Heart left ventricle (tissue), 16 donors: Measurements from ENCODE around the gene KCNH3. TPM values are rescaled to one million over a fixed set of nuclear protein-coding genes. Genes with fewer than 3 reads are reported as not detected.

ENCODE experiments used
- ATAC-seq, 4 donors: fragments of 200-7000 bp; cut with Tn5 transposase; one replicate each; pipeline ENCODE4 v1.9.1; 2020 to 2022; ENCODE audit warnings: moderate library complexity in 4 of 4, mild to moderate bottlenecking in 3 of 4, moderate number of reproducible peaks in 1 of 4
- DNase-seq, 5 donors: peaks; one replicate each; pipeline ENCODE4 v3.0.0-alpha.2; 2020
- H3K27ac ChIP-seq, 12 donors: fragments of 200-600 bp; sonication (generic) in 4 of 12; one replicate each; pipeline versions ENCODE4 v1.5.0 to v1.8.0; 2016 to 2022; ENCODE audit warnings: mild to moderate bottlenecking in 2 of 12
- H3K27me3 ChIP-seq, 9 donors: fragments of 200-600 bp; sonication (generic) in 2 of 9; one replicate each; pipeline versions ENCODE4 v1.5.1 to v1.8.0; 2016 to 2022; ENCODE audit warnings: mild to moderate bottlenecking in 3 of 9
- H3K36me3 ChIP-seq, 9 donors: fragments of 200-600 bp; sonication (generic) in 2 of 9; one replicate each; pipeline versions ENCODE4 v1.5.0 to v1.8.0; 2018 to 2022; ENCODE audit warnings: mild to moderate bottlenecking in 2 of 9
- H3K4me1 ChIP-seq, 12 donors: fragments of 200-600 bp; sonication (generic) in 4 of 12; one replicate each; pipeline versions ENCODE4 v1.5.0 to v1.8.0; 2016 to 2022; ENCODE audit warnings: mild to moderate bottlenecking in 3 of 12
- H3K4me3 ChIP-seq, 12 donors: fragments of 200-600 bp; sonication (generic) in 4 of 12; one replicate each; pipeline versions ENCODE4 v1.5.0 to v1.8.0; 2017 to 2022; ENCODE audit warnings: mild to moderate bottlenecking in 9 of 12, moderate library complexity in 4 of 12
- H3K9me3 ChIP-seq, 12 donors: fragments of 200-600 bp; sonication (generic) in 4 of 12; one replicate each; pipeline versions ENCODE4 v1.5.0 to v1.8.0; 2016 to 2022; ENCODE audit warnings: mild to moderate bottlenecking in 1 of 12
- POLR2A ChIP-seq, 2 donors: fragments of 450-650 bp; IDR thresholded peaks; one replicate each; pipeline ENCODE4 v1.6.1; 2017; ENCODE audit warnings: antibody characterized with exemption in 2 of 2, mild to moderate bottlenecking in 2 of 2, moderate library complexity in 2 of 2
- WGBS, 4 donors: extraction: QIAGEN DNeasy Blood & Tissue Kit in 2 of 4; methylation state at CpG; one replicate each; pipeline versions ENCODE4 v1.1.5 to v1.1.7; 2013 to 2018; 5-methylcytosine and 5-hydroxymethylcytosine counted together
- intact Hi-C, 10 donors: fragments of 100-400 bp; cut with DNase I; formaldehyde crosslinking; loops; one replicate each; pipeline versions ENCODE4 v1.11.1 to v1.14.2; 2022
- polyA plus RNA-seq, 2 donors: library from polyadenylated mRNA; stranded (reverse); fragments of 200-250 nt; gene quantifications; one replicate each; pipeline ENCODE4 v1.2.3, GENCODE V29; 2013
- total RNA-seq, 9 donors: library from RNA; depleted of rRNA in 2 of 9; stranded (reverse); fragments of >200 nt in 2 of 9; fragmentation: NEBNext Ultra II Directional in 3 of 9; extraction: Animal tissue kit (Norgen Biotek cat#: 25700) in 3 of 9; gene quantifications; one replicate each; pipeline versions ENCODE4 v1.1.0 to v1.2.4, GENCODE V29; 2016 to 2023
- TF ChIP-seq, protein P1 (sequence below), 12 donors: fragments of 200-600 bp; sonication (generic) in 4 of 12; IDR thresholded peaks; one replicate each; pipeline versions ENCODE4 v1.5.0 to v1.8.0; 2018 to 2022; ENCODE audit warnings: antibody characterized with exemption in 12 of 12, mild to moderate bottlenecking in 5 of 12
- donor health status: ischemic (EF 13 %, LVEDD 7.1; RV severe dilation, severe dysfunction).
- donor health status: healthy with polysubstance abuse.
- donor health status: DM: no; HTN: yes; CAD: no.
- donor health status: DM: no; HTN: no; CAD: no.
- donor health status: ischemic (EF 25% LVEDD 6.9; RV normal size, moderate dysfunction).
- donor health status: ischemic (EF 25% LVEDD 5.7; RV mildly dilated, moderate dysfunction).
- donor health status: healthy.
- donor health status: DM: yes; HTN: yes; CAD: no.
- donor health status: ischemic (EF 35%, LVEDD 5.7; RV mildly dilated, moderate dysfunction).
- donor health status: nonischemic (EF 11% LVEDD 7.7; RV severe dilation, severe dysfunction).
- donor health status: DM: yes; HTN: yes; CAD: no.
- donor health status: PGD.
- donor health status: ischemic (EF 29% LVEDD 5.4; RV normal size, mild dysfunction).
- donor health status: nonischemic (EF 23%, LVEDD 6.1; RV moderate dilation, normal function).

KCNH3 gene
- total and polyA plus RNA-seq, 11 donors, result 0.14 to 2.2 (median 0.40) TPM

DNA sequence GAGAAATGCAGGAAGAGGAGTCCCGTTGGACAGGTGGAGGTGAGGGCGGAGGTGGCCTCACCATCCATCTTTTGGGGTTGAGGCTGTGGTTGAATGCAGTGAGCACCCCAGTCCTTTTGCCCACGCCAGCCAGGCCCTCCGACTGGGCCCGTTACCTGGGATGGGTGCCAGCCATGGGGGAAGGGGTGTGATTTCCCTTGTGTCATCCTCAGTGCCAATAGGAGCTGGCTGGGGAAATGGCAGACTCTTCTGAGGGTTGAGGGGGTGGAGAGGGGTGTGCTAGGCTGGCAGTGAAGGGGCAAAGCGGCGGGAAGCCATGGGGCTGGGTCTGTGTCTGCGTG lies 9.6 kb downstream of the KCNH3 start:
- Histone ChIP-seq H3K4me3 (peak overlapping the region in 10 of 12 donors; percentile 23 to 59 (median 51)), H3K27ac (no peak overlapping the region), H3K9me3 (no peaks in the 10 kb centered on the region), H3K36me3 (no peaks in the 10 kb centered on the region), H3K4me1 (peaks cover 0 to 26% (median 17%) of the 10 kb centered on the region in 12 donors), H3K27me3 (peaks cover 0 to 32% (median 7%) of the 10 kb centered on the region in 9 donors)
- DNase-seq (peak in 1 of 5 donors; percentile 25), ATAC-seq (no peak)
- TF ChIP-seq POLR2A (IDR thresholded peaks at IDR 0.05), result no peak
- TF ChIP-seq, protein P1, sequence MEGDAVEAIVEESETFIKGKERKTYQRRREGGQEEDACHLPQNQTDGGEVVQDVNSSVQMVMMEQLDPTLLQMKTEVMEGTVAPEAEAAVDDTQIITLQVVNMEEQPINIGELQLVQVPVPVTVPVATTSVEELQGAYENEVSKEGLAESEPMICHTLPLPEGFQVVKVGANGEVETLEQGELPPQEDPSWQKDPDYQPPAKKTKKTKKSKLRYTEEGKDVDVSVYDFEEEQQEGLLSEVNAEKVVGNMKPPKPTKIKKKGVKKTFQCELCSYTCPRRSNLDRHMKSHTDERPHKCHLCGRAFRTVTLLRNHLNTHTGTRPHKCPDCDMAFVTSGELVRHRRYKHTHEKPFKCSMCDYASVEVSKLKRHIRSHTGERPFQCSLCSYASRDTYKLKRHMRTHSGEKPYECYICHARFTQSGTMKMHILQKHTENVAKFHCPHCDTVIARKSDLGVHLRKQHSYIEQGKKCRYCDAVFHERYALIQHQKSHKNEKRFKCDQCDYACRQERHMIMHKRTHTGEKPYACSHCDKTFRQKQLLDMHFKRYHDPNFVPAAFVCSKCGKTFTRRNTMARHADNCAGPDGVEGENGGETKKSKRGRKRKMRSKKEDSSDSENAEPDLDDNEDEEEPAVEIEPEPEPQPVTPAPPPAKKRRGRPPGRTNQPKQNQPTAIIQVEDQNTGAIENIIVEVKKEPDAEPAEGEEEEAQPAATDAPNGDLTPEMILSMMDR (IDR thresholded peaks at IDR 0.05), result no peak
- WGBS, 4 donors, result 43 to 64% (median 49%) methylated on average over 7 to 8 of the region's 8 CpGs
- intact Hi-C loops, result loop anchor here in 1 of 10 donors (5.0 kb wide), 1 partner anchor 34 kb away; no protein-coding TSS in a partner anchor

DNA sequence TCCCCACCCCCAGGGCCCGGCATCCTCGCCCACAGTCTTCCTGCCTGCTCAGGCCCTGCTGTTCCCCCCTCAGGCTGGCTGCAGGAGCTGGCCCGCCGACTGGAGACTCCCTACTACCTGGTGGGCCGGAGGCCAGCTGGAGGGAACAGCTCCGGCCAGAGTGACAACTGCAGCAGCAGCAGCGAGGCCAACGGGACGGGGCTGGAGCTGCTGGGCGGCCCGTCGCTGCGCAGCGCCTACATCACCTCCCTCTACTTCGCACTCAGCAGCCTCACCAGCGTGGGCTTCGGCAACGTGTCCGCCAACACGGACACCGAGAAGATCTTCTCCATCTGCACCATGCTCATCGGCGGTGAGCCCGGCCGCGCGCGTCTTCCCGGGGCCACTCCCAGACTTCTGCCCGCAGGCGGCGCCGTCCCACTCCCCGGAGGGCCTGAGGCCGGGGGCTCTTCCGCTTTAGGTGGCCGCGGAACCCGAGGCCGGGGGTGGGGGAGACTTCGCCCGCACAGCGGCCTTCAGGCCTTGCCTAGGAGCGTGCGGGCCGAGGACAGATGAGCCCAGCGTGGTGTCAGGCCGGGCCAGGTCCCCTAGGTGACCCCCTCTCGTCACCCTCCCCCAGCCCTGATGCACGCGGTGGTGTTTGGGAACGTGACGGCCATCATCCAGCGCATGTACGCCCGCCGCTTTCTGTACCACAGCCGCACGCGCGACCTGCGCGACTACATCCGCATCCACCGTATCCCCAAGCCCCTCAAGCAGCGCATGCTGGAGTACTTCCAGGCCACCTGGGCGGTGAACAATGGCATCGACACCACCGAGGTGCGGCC lies 10.2 kb downstream of the KCNH3 start:
- intact Hi-C loops, result loop anchor here in 1 of 10 donors (5.0 kb wide), 1 partner anchor 33 kb away; no protein-coding TSS in a partner anchor

DNA sequence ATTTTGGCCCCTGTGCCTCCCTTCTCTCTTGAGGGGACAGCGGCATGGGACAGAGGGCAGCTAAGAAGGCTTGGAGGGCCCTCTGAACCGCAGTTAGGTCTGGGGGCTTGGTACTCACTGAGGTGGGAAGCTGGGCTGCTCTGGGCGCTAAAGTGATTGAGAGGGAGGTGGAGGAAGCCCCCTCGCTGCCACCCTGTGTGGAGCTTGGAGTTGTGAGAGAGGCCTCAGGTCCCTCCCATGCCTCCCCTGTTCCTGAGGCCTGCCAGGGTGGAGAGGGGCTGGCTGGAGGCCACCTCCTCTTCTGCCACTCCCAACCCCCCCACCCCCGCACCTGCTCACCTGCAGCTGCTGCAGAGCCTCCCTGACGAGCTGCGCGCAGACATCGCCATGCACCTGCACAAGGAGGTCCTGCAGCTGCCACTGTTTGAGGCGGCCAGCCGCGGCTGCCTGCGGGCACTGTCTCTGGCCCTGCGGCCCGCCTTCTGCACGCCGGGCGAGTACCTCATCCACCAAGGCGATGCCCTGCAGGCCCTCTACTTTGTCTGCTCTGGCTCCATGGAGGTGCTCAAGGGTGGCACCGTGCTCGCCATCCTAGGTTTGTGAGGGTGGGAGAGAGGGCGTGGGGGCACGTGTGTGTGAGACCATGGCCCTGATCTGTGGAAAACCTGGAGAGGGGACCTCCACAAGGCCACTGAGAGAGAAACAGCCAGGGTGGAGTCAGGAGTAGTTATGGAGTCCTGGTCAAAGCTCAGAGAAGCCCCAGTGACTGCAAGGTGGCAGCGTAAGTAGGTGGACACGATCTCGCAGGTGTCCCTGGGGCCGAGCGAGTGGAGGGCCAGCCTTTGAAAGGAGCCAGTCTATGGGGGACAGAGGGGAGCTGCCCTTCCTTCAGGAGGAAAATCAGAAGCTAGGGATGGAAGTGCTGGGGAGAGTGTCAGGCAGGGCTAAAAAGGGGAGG lies 11.2 kb downstream of the KCNH3 start:
- no peak for TF ChIP-seq POLR2A (IDR thresholded peaks at IDR 0.05)
- TF ChIP-seq, protein P1 (IDR thresholded peaks at IDR 0.05), result no peak
- Histone ChIP-seq H3K27ac (no peak overlapping the region), H3K36me3 (no peaks in the 10 kb centered on the region), H3K27me3 (peaks cover 0 to 29% (median 7%) of the 10 kb centered on the region in 9 donors), H3K4me3 (peak overlapping the region in 6 of 12 donors; percentile 20 to 59 (median 52)), H3K9me3 (no peaks in the 10 kb centered on the region), H3K4me1 (peaks cover 0 to 26% (median 17%) of the 10 kb centered on the region in 12 donors)
- intact Hi-C loops, result loop anchor here in 1 of 10 donors (5.0 kb wide), 1 partner anchor 32 kb away; no protein-coding TSS in a partner anchor
- WGBS, 4 donors, result 94 to 96% (median 96%) methylated on average over 16 to 28 of the region's 28 CpGs
- no peak for ATAC-seq
- peak in 1 of 5 donors; percentile 20 for DNase-seq

More for the DNA sequence above, 10.2 kb downstream of the KCNH3 start:
- H3K9me3 ChIP-seq, result no peaks in the 10 kb centered on the region
- 5 to 10% (median 8%) methylated on average over 31 to 70 of the region's 70 CpGs for WGBS, 4 donors
- H3K4me1 ChIP-seq, result peaks cover 0 to 26% (median 17%) of the 10 kb centered on the region in 12 donors
- H3K4me3 ChIP-seq, result peak overlapping the region; percentile 11 to 59 (median 48)
- peak in 3 of 4 donors; percentile 9 to 42 (median 31) for ATAC-seq
- DNase-seq, result peak in 2 of 5 donors; percentile 51 to 54
- H3K27me3 ChIP-seq, result peaks cover 0 to 32% (median 7%) of the 10 kb centered on the region in 9 donors
- no peaks in the 10 kb centered on the region for H3K36me3 ChIP-seq
- TF ChIP-seq, protein P1 (IDR thresholded peaks at IDR 0.05), result peak in 11 of 12 donors; percentile 6 to 68 (median 46)
- no peak for TF ChIP-seq POLR2A (IDR thresholded peaks at IDR 0.05)
- H3K27ac ChIP-seq, result no peak overlapping the region
